K562 (cell line): ENCODE data around the gene BAHD1. TPM values are rescaled to one million over a fixed set of nuclear protein-coding genes. Genes with fewer than 3 reads are reported as not detected.
"Not testable (repeated sequence)": the region's sequence is repeated elsewhere in the genome, so short reads cannot be mapped to it uniquely, and the experiment has no call there.

ENCODE experiments used
- ATAC-seq: fragments of 200-7000 bp; cut with Tn5 transposase; 3 replicates; pipeline ENCODE4 v1.9.1; 2020; ENCODE audit warnings: moderate library complexity
- BruUV-seq: library from RNA; stranded (reverse); fragments of 400-500 nt; replicated peaks from 2 replicates; lab custom pipeline; 2021; lab: Mats Ljungman, UMichigan
- CTCF ChIA-PET: fragments of 300-600 bp; formaldehyde crosslinking; extraction: SDS; loops from one replicate; lab custom pipeline; 2021; ENCODE audit warnings: low intra/inter-chr PET ratio; lab: Yijun Ruan, JAX
- POLR2A ChIA-PET: fragments of 300-600, 350-650 bp; sonication (Branson Sonifier 250); formaldehyde crosslinking; extraction: SDS; loops from one replicate; lab custom pipeline; 2021; ENCODE audit warnings: antibody characterized with exemption, inconsistent platforms; lab: Yijun Ruan, JAX
- DNase-seq, 4 experiments: peaks; one replicate each; pipeline versions ENCODE4 v3.0.0 to v3.0.0-alpha.2; 2011 to 2018; ENCODE audit warnings: low spot score in 3 of 4, mixed read lengths in 3 of 4; ENCODE audit errors: extremely low read depth in 1 of 4
- FAIRE-seq: peaks from 2 replicates; lab custom pipeline; 2011; peaks lifted over from hg19 to GRCh38; lab: Jason Lieb, UNC
- H2AFZ ChIP-seq: 2 replicates; pipeline ENCODE4 v1.6.0; 2011; ENCODE audit warnings: low read depth, low read length, control low read depth, inconsistent platforms
- H3K27ac ChIP-seq: fragments of 200-600 bp; 3 replicates; pipeline ENCODE4 v1.8.0; 2011; ENCODE audit warnings: low read depth, mild to moderate bottlenecking, control low read depth, inconsistent platforms, low read length, moderate library complexity, mixed read lengths; ENCODE audit errors: extremely low read depth
- H3K27me3 ChIP-seq, 2 experiments: fragments of 300-600 bp in 1 of 2; 2 replicates in 1 of 2; 3 replicates in 1 of 2; pipeline versions ENCODE4 v1.6.0 to v1.8.0; 2011; ENCODE audit warnings: inconsistent platforms in 2 of 2, low read length in 2 of 2, mild to moderate bottlenecking in 1 of 2, mixed read lengths in 1 of 2, moderate library complexity in 1 of 2; ENCODE audit not compliant: control insufficient read depth in 2 of 2, insufficient read depth in 2 of 2
- H3K36me3 ChIP-seq: fragments of 300-600 bp; 3 replicates; pipeline ENCODE4 v1.8.0; 2011; ENCODE audit warnings: mild to moderate bottlenecking, low read length, inconsistent platforms; ENCODE audit not compliant: control insufficient read depth, insufficient read depth
- H3K4me1 ChIP-seq, 2 experiments: fragments of 200-600 bp in 1 of 2; replicated peaks in 1 of 2; 2 replicates in 1 of 2; 3 replicates in 1 of 2; pipeline versions ENCODE4 v1.5.1 to v1.8.0; 2011; ENCODE audit warnings: inconsistent platforms in 2 of 2, low read length in 2 of 2, mild to moderate bottlenecking in 1 of 2, mixed read lengths in 1 of 2, moderate library complexity in 1 of 2; ENCODE audit not compliant: control insufficient read depth in 2 of 2, insufficient read depth in 2 of 2
- H3K4me2 ChIP-seq: 2 replicates; pipeline ENCODE4 v1.6.1; 2011; ENCODE audit warnings: low read length, control low read depth, inconsistent platforms, mixed read lengths; ENCODE audit not compliant: insufficient read depth
- H3K4me3 ChIP-seq: fragments of 200-600 bp; sonication (generic), shearing (Covaris generic); 2 replicates; pipeline ENCODE4 v1.5.1; 2016; ENCODE audit warnings: control low read depth, inconsistent platforms
- H3K79me2 ChIP-seq: fragments of 200-600 bp; 3 replicates; pipeline ENCODE4 v1.8.0; 2011; ENCODE audit warnings: low read length, inconsistent platforms; ENCODE audit not compliant: control insufficient read depth, insufficient read depth
- H3K9ac ChIP-seq, 2 experiments: 2 replicates each; pipeline versions ENCODE4 v1.6.0 to v1.6.1; 2011; ENCODE audit warnings: low read depth in 2 of 2, low read length in 2 of 2, control low read depth in 1 of 2, inconsistent platforms in 1 of 2, mild to moderate bottlenecking in 1 of 2, mixed read lengths in 1 of 2; ENCODE audit not compliant: insufficient read depth in 1 of 2
- H3K9me1 ChIP-seq: one replicate; pipeline ENCODE4 v1.6.0; 2011; ENCODE audit warnings: inconsistent platforms, mild to moderate bottlenecking, low read length, moderate library complexity; ENCODE audit not compliant: control insufficient read depth, insufficient read depth
- H3K9me3 ChIP-seq: replicated peaks from 2 replicates; pipeline ENCODE4 v1.5.1; 2011; ENCODE audit warnings: low read depth, low read length, inconsistent platforms; ENCODE audit not compliant: control insufficient read depth, insufficient read depth
- H4K20me1 ChIP-seq: replicated peaks from 2 replicates; pipeline ENCODE4 v1.6.1; 2011; ENCODE audit warnings: low read length, inconsistent platforms, mixed read lengths; ENCODE audit not compliant: control insufficient read depth, insufficient read depth
- HMG20A ChIP-seq: fragments of 450-650 bp; formaldehyde crosslinking; conservative IDR thresholded peaks from 2 replicates; pipeline ENCODE4 v1.4.0; 2020; ENCODE audit warnings: mild to moderate bottlenecking, mixed read lengths
- KAT8 ChIP-seq: fragments of 450-650 bp; IDR thresholded peaks from 2 replicates; pipeline ENCODE4 v1.6.1; 2016; ENCODE audit warnings: low read depth, mild to moderate bottlenecking
- NFRKB ChIP-seq: fragments of 450-650 bp; IDR thresholded peaks from 2 replicates; pipeline ENCODE4 v1.6.1; 2016; ENCODE audit warnings: low read depth
- PTBP1 ChIP-seq: fragments of 200-400 bp; formaldehyde crosslinking; IDR thresholded peaks from 2 replicates; pipeline ENCODE4 v1.6.1; 2017; ENCODE audit warnings: low read depth, low read length
- RFX7 ChIP-seq: fragments of 250-450 bp; sonication (Bioruptor Pico); IDR thresholded peaks from 2 replicates; pipeline ENCODE4 v1.5.1; 2021; ENCODE audit warnings: mild to moderate bottlenecking
- RUNX1 ChIP-seq: sonication (generic); IDR thresholded peaks from 2 replicates; pipeline ENCODE4 v1.6.1; 2016; ENCODE audit warnings: antibody characterized with exemption, low read depth
- XRCC4 ChIP-seq: IDR thresholded peaks from one replicate; pipeline ENCODE4 v1.6.1; 2011; ENCODE audit not compliant: insufficient read depth, insufficient read length; ENCODE audit errors: extremely low read depth
- WGBS: fragments of 100-300 bp; shearing (Covaris generic); methylation state at CpG from one replicate; pipeline ENCODE4 v1.1.6; 2016; ENCODE audit warnings: low coverage, mixed read lengths; ENCODE audit not compliant: insufficient coverage; ENCODE audit errors: missing lambda C conversion rate; 5-methylcytosine and 5-hydroxymethylcytosine counted together
- in situ Hi-C: fragments of 300-500 bp; cut with MboI; formaldehyde crosslinking; loops from 4 replicates; pipeline ENCODE4 v1.15.0; 2018; ENCODE audit warnings: inconsistent platforms, mixed read lengths
- intact Hi-C: fragments of 100-400 bp; cut with micrococcal nuclease; formaldehyde crosslinking; loops from 2 replicates; pipeline ENCODE4 v1.14.2; 2022
- polyA plus RNA-seq, 8 experiments: library from polyadenylated mRNA; depleted of rRNA in 4 of 8; stranded (reverse) in 5 of 8; unstranded in 3 of 8; fragments of >200 nt; fragmentation: Nextera tagmentation in 2 of 8; fragmentation: Illumina TruSeq in 1 of 8; extraction: Ambion mirVana in 2 of 8; extraction: Trizol in 1 of 8; gene quantifications; 2 replicates each; pipeline versions ENCODE4 v1.2.1 to v1.2.3, GENCODE V29; 2011 to 2014; ENCODE audit warnings: inconsistent platforms in 1 of 8, missing spikeins in 1 of 8
- total RNA-seq, 7 experiments: library from RNA; depleted of rRNA in 6 of 7; stranded (reverse); fragments of >200 nt in 6 of 7; fragmentation: Illumina TruSeq in 2 of 7; extraction: Trizol in 2 of 7; gene quantifications; 2 replicates each; pipeline versions ENCODE4 v1.2.1 to v1.2.3, GENCODE V29; 2011 to 2021; ENCODE audit warnings: low replicate concordance in 1 of 7
- TF ChIP-seq, protein P1 (sequence below): fragments of 450-650 bp; IDR thresholded peaks from 2 replicates; pipeline ENCODE4 v1.6.1; 2016
- TF ChIP-seq, protein P2 (sequence below): sonication (generic); formaldehyde crosslinking; IDR thresholded peaks from 2 replicates; pipeline ENCODE4 v1.8.0; 2022; ENCODE audit warnings: missing genetic modification reagents, mild to moderate bottlenecking, borderline replicate concordance
- TF ChIP-seq, protein P3 (sequence below): fragments of 250-450 bp; sonication (Bioruptor Pico); IDR thresholded peaks from 2 replicates; pipeline ENCODE4 v1.8.0; 2021; ENCODE audit warnings: moderate library complexity, mild to moderate bottlenecking, inconsistent platforms

Gene BAHD1
- total and polyA plus RNA-seq, 9 of the 15 experiments (the other 6 are each of a cell fraction or from before 2014, with no cell fraction given) = 0.55 to 38.5 (median 11.5) TPM

DNA sequence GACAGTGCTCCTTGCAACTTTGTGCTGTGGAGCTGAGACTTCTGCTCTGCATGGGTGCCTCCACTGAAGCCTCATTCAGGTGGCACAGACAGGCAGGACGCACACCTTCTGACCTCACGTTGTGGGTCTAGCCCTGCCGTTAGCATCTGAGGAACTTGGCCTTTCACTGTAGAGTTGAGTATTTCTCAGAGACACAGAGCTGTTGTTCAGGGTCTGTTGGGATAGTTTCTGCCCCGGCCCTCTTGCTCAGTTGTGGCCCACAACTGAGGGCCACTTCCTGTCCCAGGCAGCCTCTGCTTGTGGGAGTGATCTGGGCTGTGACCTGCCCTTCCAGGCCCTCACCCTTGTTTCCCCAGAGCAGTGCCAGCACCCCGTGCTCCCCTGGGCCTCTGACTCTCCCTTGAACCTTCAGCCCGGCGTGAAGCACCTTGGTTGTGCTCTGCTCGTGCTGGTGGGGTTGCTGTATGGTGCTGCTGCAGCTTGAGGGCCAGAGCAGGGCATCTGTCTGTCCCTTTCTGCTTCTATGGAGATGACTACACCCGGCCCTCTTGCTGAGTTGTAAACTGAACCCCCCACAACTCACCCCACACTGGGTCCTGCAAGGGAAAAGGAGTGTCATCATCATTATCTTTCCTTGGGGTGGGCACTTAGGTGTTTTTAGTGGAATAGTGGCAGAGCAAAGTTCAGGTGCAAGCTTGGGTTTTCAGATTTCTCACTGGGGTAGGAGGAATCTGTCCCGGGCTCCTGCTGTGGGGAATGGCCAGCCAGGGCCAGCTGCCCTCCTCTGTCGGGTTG lies 11.7 kb downstream of the BAHD1 start (continued):
- TF ChIP-seq, protein P1, sequence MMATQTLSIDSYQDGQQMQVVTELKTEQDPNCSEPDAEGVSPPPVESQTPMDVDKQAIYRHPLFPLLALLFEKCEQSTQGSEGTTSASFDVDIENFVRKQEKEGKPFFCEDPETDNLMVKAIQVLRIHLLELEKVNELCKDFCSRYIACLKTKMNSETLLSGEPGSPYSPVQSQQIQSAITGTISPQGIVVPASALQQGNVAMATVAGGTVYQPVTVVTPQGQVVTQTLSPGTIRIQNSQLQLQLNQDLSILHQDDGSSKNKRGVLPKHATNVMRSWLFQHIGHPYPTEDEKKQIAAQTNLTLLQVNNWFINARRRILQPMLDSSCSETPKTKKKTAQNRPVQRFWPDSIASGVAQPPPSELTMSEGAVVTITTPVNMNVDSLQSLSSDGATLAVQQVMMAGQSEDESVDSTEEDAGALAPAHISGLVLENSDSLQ = no peak
- no peak for TF ChIP-seq RUNX1
- no peak for TF ChIP-seq PTBP1
- TF ChIP-seq NFRKB = no peak
- TF ChIP-seq XRCC4 = no peak
- TF ChIP-seq, protein P2, sequence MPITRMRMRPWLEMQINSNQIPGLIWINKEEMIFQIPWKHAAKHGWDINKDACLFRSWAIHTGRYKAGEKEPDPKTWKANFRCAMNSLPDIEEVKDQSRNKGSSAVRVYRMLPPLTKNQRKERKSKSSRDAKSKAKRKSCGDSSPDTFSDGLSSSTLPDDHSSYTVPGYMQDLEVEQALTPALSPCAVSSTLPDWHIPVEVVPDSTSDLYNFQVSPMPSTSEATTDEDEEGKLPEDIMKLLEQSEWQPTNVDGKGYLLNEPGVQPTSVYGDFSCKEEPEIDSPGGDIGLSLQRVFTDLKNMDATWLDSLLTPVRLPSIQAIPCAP (CRISPR knock-in tag) = no peak
- TF ChIP-seq KAT8 = no peak
- TF ChIP-seq RFX7 (CRISPR knock-in tag) = no peak
- TF ChIP-seq, protein P3, sequence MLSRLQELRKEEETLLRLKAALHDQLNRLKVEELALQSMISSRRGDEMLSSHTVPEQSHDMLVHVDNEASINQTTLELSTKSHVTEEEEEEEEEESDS = no peak
- no peak for TF ChIP-seq HMG20A (CRISPR knock-in tag)

DNA sequence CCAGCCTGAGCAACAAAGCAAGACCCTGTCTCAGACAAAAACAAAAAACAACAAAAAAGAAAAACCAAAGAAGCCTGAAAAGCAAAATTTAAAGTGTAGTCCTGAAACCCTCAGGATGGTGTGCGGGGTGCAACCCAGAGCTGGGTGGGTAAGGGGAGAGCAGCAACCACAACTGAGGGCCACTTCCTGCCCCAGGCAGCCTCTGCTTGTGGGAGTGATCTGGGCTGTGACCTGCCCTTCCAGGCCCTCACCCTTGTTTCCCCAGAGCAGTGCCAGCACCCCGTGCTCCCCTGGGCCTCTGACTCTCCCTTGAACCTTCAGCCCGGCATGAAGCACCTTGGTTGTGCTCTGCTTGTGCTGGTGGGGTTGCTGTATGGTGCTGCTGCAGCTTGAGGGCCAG lies 13.2 kb downstream of the BAHD1 start:
- ATAC-seq = peak; percentile 14
- 82% methylated on average over 2 of the region's 3 CpGs for WGBS
- H3K4me3 ChIP-seq, H2AFZ ChIP-seq, BruUV-seq, FAIRE-seq, intact Hi-C loops, in situ Hi-C loops, H3K4me2 ChIP-seq, H3K27me3 ChIP-seq, H3K9me3 ChIP-seq, CTCF ChIA-PET, DNase-seq, H3K27ac ChIP-seq: not testable (repeated sequence)
- H3K4me1 ChIP-seq = peaks cover 42 to 43% of the 10 kb centered on the region in 2 experiments
- H3K79me2 ChIP-seq = peaks cover 91% of the 10 kb centered on the region
- peaks cover 13% of the 10 kb centered on the region; the same call in 2 of the 3 replicates for H3K36me3 ChIP-seq
- peaks cover 68% of the 10 kb centered on the region for H4K20me1 ChIP-seq
- POLR2A ChIA-PET = interaction anchor here (1.2 to 9.5 kb wide), 2 partner anchors 11 to 12 kb away, joined by 3 to 89 read pairs; partner anchors contain the start of gene BAHD1
- peaks cover 22% of the 10 kb centered on the region for H3K9me1 ChIP-seq
- H3K9ac ChIP-seq = peak overlapping the region in 1 of 2 experiments; percentile 59; a peak in 1 of 4 replicates
